Measurements from ENCODE around the gene DNM1.

Gene DNM1

DNA sequence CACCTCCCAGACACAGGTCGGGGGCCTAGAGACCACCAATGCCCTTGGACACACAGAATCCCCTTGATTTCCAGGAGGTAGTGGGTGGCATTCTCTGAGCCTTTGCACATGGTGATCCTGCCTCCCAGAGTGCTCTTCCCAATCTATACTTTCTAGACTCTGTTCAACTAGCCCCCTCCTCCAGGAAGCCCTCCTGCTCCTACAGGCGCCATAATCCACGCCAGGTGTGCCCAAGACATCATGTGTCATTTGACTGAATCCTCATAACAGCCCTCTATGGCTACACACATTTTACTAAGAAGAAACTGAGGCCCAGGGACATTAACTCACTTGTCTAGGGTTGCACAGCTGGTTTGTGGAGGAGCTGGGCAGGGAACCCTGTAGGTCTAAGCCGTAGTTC is 36.0 kb upstream of the DNM1 start:
- DNase-seq (ENCODE audit: low read depth, low spot score) = no peak
- in situ Hi-C loops (cut with HindIII; ENCODE audit: low sequenced_read_pairs) = no loop called here
- TF ChIP-seq, protein P1, sequence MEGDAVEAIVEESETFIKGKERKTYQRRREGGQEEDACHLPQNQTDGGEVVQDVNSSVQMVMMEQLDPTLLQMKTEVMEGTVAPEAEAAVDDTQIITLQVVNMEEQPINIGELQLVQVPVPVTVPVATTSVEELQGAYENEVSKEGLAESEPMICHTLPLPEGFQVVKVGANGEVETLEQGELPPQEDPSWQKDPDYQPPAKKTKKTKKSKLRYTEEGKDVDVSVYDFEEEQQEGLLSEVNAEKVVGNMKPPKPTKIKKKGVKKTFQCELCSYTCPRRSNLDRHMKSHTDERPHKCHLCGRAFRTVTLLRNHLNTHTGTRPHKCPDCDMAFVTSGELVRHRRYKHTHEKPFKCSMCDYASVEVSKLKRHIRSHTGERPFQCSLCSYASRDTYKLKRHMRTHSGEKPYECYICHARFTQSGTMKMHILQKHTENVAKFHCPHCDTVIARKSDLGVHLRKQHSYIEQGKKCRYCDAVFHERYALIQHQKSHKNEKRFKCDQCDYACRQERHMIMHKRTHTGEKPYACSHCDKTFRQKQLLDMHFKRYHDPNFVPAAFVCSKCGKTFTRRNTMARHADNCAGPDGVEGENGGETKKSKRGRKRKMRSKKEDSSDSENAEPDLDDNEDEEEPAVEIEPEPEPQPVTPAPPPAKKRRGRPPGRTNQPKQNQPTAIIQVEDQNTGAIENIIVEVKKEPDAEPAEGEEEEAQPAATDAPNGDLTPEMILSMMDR (IDR thresholded peaks at IDR 0.05; ENCODE audit: low read depth, low read length) = no peak
- H3K4me3 ChIP-seq (ENCODE audit: low read depth, low read length) = no peak overlapping the region

DNA sequence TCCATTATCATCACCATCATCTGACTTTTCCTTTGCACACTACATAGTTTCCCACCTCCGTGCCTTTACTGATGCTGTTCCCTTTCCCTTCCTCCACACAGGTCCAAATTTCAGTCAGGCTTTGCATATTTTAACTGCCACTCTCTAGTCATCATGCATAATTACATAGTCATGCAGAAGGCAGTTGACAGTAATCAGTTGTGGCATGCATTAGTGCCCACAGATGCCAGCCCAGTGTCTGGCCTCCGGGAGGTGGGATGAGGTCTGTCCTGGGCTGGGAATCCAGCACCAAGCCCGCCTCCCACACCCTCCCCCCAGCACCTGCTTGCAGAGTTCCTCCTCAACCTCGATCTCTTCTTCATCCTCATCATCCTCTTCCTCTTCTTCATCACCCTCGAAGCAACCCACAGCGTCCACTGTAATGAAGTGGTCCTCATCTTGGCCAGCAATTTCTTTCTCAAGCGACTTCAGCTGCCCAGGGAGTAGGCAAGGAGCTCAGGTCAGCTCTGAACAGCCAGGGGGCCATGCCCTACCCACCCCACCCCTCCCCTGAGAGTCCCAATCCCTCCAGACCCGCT is 34.4 kb upstream of the DNM1 start:
- TF ChIP-seq, protein P1 (IDR thresholded peaks at IDR 0.05; ENCODE audit: low read depth, low read length) = no peak
- in situ Hi-C loops (cut with HindIII; ENCODE audit: low sequenced_read_pairs) = no loop called here
- no peak for DNase-seq (ENCODE audit: low read depth, low spot score)
- H3K4me3 ChIP-seq (ENCODE audit: low read depth, low read length) = no peak overlapping the region

DNA sequence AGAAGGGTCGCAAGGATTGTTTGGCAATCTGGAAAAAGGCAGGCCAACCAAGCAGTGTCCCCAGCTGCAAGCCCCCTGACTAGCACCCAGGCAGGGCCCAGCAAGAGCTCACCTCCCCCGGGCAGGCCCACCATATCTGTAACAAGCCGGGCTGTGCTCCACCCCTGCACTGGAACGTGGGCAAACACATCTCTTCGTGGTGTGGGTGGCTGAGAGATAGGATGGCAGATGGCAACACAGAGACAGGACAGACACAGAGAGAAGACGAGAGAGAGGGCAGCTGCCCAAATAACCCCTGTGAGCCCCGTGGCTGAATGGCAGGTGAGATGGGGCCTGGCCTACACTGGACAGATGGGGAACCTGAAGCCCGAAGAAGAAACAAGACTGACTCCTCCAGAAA is 33.7 kb upstream of the DNM1 start:
- DNase-seq (ENCODE audit: low read depth, low spot score) = no peak
- in situ Hi-C loops (cut with HindIII; ENCODE audit: low sequenced_read_pairs) = no loop called here
- H3K4me3 ChIP-seq (ENCODE audit: low read depth, low read length) = no peak overlapping the region
- TF ChIP-seq, protein P1 (IDR thresholded peaks at IDR 0.05; ENCODE audit: low read depth, low read length) = no peak

DNA sequence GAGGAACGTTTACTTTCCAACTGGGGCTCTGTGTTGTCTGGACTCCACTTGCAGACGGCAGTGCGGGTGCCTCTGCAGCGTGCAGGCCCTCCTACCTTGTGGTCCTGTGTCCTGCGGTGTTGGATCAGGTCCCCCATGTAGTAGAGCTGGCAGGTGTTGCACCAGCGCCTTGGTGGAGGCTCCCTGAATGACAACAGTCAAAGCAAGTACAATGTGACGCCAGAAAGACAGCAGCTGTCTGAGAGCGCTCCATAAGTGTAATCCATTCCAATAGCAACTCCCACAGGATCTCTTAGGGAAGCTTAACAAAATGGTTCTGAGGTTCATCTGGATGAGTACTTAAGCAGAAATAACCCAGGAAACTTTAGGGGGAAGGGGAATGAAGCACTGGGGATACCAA is 33.3 kb upstream of the DNM1 start:
- in situ Hi-C loops (cut with HindIII; ENCODE audit: low sequenced_read_pairs) = no loop called here
- TF ChIP-seq, protein P1 (IDR thresholded peaks at IDR 0.05; ENCODE audit: low read depth, low read length) = no peak
- no peak for DNase-seq (ENCODE audit: low read depth, low spot score)
- H3K4me3 ChIP-seq (ENCODE audit: low read depth, low read length) = no peak overlapping the region

DNA sequence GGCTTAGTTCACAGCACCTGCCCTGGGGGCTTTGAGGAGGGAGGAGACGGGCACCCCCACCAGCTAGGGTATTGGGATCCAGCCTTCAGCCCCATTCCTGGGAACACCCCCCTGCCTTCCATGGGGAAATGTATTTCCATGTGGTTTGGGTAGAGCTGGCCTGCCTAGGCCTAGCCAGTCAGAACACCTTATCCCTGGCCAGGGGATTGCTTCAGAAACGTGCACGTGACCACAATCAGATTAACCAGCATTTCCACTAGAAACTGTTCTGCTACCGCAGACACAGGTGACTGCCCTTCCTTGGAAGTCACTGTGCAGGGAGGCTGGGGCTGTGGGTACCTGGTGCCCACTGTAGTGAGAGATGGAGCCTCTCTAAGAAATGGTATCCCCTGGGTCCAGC is 29.1 kb upstream of the DNM1 start:
- in situ Hi-C loops (cut with HindIII; ENCODE audit: low sequenced_read_pairs) = no loop called here
- TF ChIP-seq, protein P1 (IDR thresholded peaks at IDR 0.05; ENCODE audit: low read depth, low read length) = no peak
- H3K4me3 ChIP-seq (ENCODE audit: low read depth, low read length) = no peak overlapping the region
- no peak for DNase-seq (ENCODE audit: low read depth, low spot score)

DNA sequence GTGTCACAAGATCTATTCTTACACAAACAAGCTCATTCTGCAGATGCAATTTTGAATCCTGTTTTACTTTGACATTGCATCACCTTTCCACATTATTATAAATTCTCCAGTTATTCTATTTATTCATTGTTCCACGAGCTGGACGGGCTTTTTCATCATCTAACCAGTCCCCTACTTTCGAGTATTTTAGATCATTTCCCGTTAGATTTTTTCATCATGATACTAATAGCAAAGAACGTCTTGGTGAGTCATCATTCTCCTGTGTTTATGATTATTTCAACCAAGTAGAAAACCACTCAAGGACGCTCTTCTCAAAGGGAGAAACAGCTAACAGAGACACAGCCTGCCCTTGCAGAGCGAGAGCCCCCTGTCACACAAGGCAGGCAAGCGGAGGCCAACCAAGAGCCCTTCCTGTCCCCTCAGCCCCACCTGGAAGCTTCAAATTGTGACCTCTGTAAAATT is 28.0 kb upstream of the DNM1 start:
- in situ Hi-C loops (cut with HindIII; ENCODE audit: low sequenced_read_pairs) = no loop called here
- no peak overlapping the region for H3K4me3 ChIP-seq (ENCODE audit: low read depth, low read length)
- DNase-seq (ENCODE audit: low read depth, low spot score) = peak; percentile 69
- TF ChIP-seq, protein P1 (IDR thresholded peaks at IDR 0.05; ENCODE audit: low read depth, low read length) = no peak

All from astrocyte of the spinal cord (primary cell).